Loucy (cell line): ENCODE measurements around the gene ACER3.

Experiments
- H2AFZ ChIP-seq: fragments of 200-600 bp; sonication (generic); 2 replicates; pipeline ENCODE4 v1.6.0; 2016; ENCODE audit warnings: antibody characterized with exemption, mild to moderate bottlenecking, low read length, moderate library complexity
- H3F3A ChIP-seq: fragments of 200-600 bp; 2 replicates; pipeline ENCODE4 v1.6.0; 2016; ENCODE audit warnings: antibody characterized with exemption, low read depth, mild to moderate bottlenecking
- H3K27me3 ChIP-seq: fragments of 200-600 bp; sonication (generic); 2 replicates; pipeline ENCODE4 v1.6.1; 2014; ENCODE audit warnings: low read length, mild to moderate bottlenecking; ENCODE audit not compliant: insufficient read depth, poor library complexity, severe bottlenecking
- H3K36me3 ChIP-seq: fragments of 200-600 bp; sonication (generic); 2 replicates; pipeline ENCODE4 v1.6.1; 2016; ENCODE audit warnings: low read length; ENCODE audit not compliant: insufficient read depth
- H3K4me1 ChIP-seq: fragments of 200-600 bp; sonication (generic); 2 replicates; pipeline ENCODE4 v1.5.1; 2014; ENCODE audit warnings: low read length, mild to moderate bottlenecking; ENCODE audit not compliant: insufficient read depth, poor library complexity, severe bottlenecking
- H3K4me2 ChIP-seq: fragments of 200-600 bp; sonication (generic); 2 replicates; pipeline ENCODE4 v1.6.0; 2014; ENCODE audit warnings: antibody characterized with exemption, low read length, low read depth, mild to moderate bottlenecking; ENCODE audit not compliant: poor library complexity, severe bottlenecking
- H3K4me3 ChIP-seq: fragments of 200-600 bp; sonication (generic); 2 replicates; pipeline ENCODE4 v1.5.1; 2014; ENCODE audit warnings: low read length, mild to moderate bottlenecking, mixed read lengths; ENCODE audit not compliant: poor library complexity, severe bottlenecking
- H3K79me2 ChIP-seq: fragments of 200-600 bp; sonication (generic); 2 replicates; pipeline ENCODE4 v1.6.1; 2014; ENCODE audit warnings: low read length; ENCODE audit not compliant: insufficient read depth
- H3K9ac ChIP-seq: fragments of 200-600 bp; sonication (generic); 2 replicates; pipeline ENCODE4 v1.6.0; 2014; ENCODE audit warnings: mild to moderate bottlenecking, low read depth, low read length, moderate library complexity; ENCODE audit not compliant: poor library complexity, severe bottlenecking
- H3K9me2 ChIP-seq: fragments of 200-600 bp; sonication (generic); replicated peaks from 2 replicates; pipeline ENCODE4 v1.6.1; 2016; ENCODE audit warnings: low read depth, low read length, mixed read lengths
- H3K9me3 ChIP-seq: fragments of 200-600 bp; sonication (generic); 2 replicates; pipeline ENCODE4 v1.6.1; 2014; ENCODE audit warnings: mild to moderate bottlenecking, antibody characterized with exemption, low read length, low read depth; ENCODE audit not compliant: insufficient read depth
- H4K20me1 ChIP-seq: fragments of 200-600 bp; sonication (generic); 2 replicates; pipeline ENCODE4 v1.6.0; 2014; ENCODE audit warnings: antibody characterized with exemption, low read length, mild to moderate bottlenecking; ENCODE audit not compliant: insufficient read depth, poor library complexity, severe bottlenecking
- CTCF ChIP-seq: fragments of 200-600 bp; sonication (generic); conservative IDR thresholded peaks from 2 replicates; pipeline ENCODE4 v1.5.1; 2014; ENCODE audit warnings: mild to moderate bottlenecking, antibody characterized with exemption, low read length
- EZH2phosphoT487 ChIP-seq: fragments of 200-600 bp; IDR thresholded peaks from 2 replicates; pipeline ENCODE4 v1.6.1; 2018; ENCODE audit warnings: antibody characterized with exemption, mild to moderate bottlenecking, moderate library complexity, borderline replicate concordance

The ACER3 gene

GRCh38 chr11:77020734-77021133 is 160.0 kb downstream of the ACER3 start:
- Histone ChIP-seq H3K4me1 (no peaks in the 10 kb centered on the region), H3K36me3 (no peaks in the 10 kb centered on the region), H3K9me3 (no peaks in the 10 kb centered on the region), H3F3A (no peaks in the 10 kb centered on the region), H3K79me2 (no peaks in the 10 kb centered on the region), H3K9me2 (no peaks in the 10 kb centered on the region), H3K9ac (no peak overlapping the region), H3K4me2 (no peak overlapping the region), H4K20me1 (no peaks in the 10 kb centered on the region), H3K4me3 (no peak overlapping the region), H3K27me3 (no peaks in the 10 kb centered on the region), H2AFZ (no peak overlapping the region)
- TF ChIP-seq EZH2phosphoT487 (no peak), CTCF (no peak)

- Histone ChIP-seq H3F3A (no peaks in the 10 kb centered on the region), H3K9me2 (no peaks in the 10 kb centered on the region), H3K4me3 (no peak overlapping the region), H2AFZ (no peak overlapping the region), H3K4me2 (no peak overlapping the region), H3K9me3 (no peaks in the 10 kb centered on the region), H3K4me1 (no peaks in the 10 kb centered on the region), H3K36me3 (no peaks in the 10 kb centered on the region), H4K20me1 (no peaks in the 10 kb centered on the region), H3K27me3 (no peaks in the 10 kb centered on the region), H3K9ac (no peak overlapping the region), H3K79me2 (no peaks in the 10 kb centered on the region)
- TF ChIP-seq EZH2phosphoT487: no peak
- TF ChIP-seq CTCF: no peak
Measured at GRCh38 chr11:77024745-77025144, 164.0 kb downstream of the ACER3 start.

GRCh38 chr11:77026221-77026620 is 165.5 kb downstream of the ACER3 start:
- Histone ChIP-seq H3K9me3 (no peaks in the 10 kb centered on the region), H3K4me1 (no peaks in the 10 kb centered on the region), H3K27me3 (no peaks in the 10 kb centered on the region), H3K9me2 (no peaks in the 10 kb centered on the region), H3K9ac (no peak overlapping the region), H2AFZ (no peak overlapping the region), H3F3A (no peaks in the 10 kb centered on the region), H3K4me3 (no peak overlapping the region), H3K79me2 (no peaks in the 10 kb centered on the region), H3K36me3 (no peaks in the 10 kb centered on the region), H3K4me2 (no peak overlapping the region), H4K20me1 (no peaks in the 10 kb centered on the region)
- TF ChIP-seq CTCF (no peak), EZH2phosphoT487 (no peak)
